ENCODE data around the gene GFOD1.

GFOD1 gene

GRCh38 chr6:13485923-13486562 lies 1.4 kb downstream of the GFOD1 start:
- DNase-seq (ENCODE audit: low spot score) = peak; percentile 24

DNA sequence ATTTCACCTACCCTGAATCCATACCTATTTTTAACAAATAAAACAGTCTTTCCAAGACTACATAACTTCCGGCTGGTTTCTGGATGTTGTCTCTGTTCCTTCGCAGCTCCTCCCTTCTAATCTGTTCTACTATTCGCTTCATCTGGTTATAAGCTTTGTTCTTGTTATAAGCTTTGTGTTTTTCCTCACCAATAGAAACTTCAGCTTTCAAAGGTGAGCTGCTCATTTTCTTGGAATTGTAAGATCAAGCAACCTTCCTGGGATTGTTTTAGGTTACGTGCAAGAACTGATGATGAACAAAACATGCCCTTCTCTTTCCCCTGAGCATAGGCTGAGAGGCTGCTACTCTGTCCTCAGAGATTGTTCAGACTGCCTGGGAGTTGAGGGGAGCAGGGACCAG lies 2.1 kb downstream of the GFOD1 start:
- peak; percentile 10 for DNase-seq (ENCODE audit: low spot score)

GRCh38 chr6:13484827-13485226 lies 2.6 kb downstream of the GFOD1 start:
- no peak for DNase-seq (ENCODE audit: low spot score)

GRCh38 chr6:13484138-13484708 lies 3.2 kb downstream of the GFOD1 start:
- no peak for DNase-seq (ENCODE audit: low spot score)

DNA sequence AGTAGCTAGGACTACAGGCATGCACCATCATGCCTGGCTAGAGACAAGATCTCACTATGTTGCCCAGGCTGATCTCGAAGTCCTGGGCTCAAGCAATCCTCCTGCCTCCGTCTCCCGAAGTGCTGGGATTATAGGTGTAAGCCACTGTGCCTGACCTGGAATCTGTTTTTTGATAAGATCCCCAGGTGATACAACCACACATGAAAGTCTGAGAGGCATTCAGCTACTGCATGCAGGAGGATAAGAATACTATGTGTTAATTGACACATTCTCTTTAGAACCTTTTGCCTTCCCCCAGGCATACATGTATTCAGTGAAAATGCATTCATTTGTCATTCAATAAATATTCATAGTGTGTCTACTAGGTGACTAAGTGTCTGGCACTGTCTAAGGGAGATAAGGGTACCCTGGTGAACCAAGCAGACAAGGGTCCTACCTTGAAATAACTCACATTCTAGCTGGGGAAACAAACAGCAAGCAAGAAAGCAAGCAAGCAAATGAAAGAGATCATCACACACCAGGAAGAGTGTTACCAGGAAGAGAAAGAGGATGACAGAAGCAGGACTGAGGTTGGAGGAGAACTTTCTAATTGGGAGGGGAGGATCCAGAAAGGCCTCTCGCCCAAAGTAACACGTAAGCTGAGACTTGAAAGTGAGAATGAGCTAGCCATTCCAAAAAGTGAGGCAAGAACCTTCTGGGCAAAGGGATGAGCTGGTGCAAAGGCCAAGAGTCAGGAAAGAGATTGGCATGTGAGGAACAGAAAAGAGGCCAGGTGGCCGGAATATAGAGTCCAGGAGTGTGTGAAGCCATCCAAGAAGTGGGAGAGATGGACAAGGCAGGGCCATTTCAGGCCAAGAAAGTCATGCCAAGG lies 6.5 kb downstream of the GFOD1 start:
- no peak for DNase-seq (ENCODE audit: low spot score)

DNA sequence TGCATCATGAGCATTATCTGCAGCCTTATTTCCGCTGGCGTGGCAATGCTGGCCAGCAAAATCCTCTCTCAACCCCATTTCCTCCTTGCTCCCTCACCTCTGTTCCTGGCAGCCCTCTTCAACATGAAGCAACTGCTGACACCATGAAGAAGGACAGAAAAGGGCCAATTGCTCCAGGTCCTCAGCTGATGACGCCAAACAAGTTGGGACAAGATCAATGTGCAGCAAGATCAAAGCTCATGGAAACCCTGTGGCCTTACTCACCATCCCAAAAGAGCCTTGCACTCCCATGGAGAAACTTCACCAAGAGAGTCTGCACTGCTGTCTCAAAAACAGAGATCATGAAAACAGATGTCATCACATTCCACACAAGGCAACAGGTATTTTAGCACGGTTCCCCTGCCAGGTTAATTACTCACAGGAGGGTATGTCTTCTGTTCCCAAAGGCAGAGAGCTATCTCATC lies 7.4 kb downstream of the GFOD1 start:
- no peak for DNase-seq (ENCODE audit: low spot score)

GRCh38 chr6:13479206-13479800 lies 8.1 kb downstream of the GFOD1 start:
- DNase-seq (ENCODE audit: low spot score) = no peak

DNA sequence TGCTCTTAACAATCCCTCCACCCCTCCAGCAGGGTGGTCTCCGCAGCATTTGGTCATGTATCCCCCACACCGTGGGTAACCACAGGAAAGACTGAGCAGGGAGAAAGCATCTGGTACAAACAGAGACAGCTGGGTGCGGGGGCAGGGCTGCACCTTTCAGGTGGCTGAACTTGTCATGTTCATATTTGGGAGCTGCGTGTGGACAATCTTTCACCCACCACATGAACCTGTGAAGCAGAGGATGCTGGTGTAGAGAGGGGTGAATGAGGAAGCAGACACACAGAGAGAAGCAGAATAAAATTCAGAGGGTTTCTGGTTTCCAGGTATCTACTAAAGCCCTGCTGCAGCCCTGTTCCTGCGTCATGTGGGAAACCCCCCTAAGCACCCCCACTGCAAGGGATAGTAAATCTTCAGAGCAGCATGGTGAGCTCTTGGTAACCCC lies 8.9 kb downstream of the GFOD1 start:
- no peak for DNase-seq (ENCODE audit: low spot score)

DNA sequence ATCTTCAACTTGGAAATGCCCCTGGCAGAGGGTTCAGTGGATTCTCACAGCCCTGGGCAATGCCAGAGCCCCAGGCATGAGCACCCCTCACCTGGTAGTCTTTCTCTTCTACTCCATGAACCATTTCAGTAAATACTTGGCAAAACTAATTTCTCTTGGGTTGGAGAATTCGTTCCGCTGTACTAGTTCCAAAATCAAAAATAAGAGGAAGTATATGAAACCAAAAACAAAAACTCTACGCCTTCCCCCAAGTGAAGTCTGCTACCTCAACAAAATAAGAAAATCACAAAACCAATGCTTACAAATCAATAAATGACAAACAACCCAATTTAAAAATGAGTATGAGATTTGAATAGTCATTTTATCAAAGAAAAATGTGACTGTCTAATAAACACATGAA lies 12.6 kb downstream of the GFOD1 start:
- no peak for DNase-seq (ENCODE audit: low spot score)

- no peak for DNase-seq (ENCODE audit: low spot score)
These were observed 13.0 kb downstream of the GFOD1 start for GRCh38 chr6:13474360-13474759.

DNA sequence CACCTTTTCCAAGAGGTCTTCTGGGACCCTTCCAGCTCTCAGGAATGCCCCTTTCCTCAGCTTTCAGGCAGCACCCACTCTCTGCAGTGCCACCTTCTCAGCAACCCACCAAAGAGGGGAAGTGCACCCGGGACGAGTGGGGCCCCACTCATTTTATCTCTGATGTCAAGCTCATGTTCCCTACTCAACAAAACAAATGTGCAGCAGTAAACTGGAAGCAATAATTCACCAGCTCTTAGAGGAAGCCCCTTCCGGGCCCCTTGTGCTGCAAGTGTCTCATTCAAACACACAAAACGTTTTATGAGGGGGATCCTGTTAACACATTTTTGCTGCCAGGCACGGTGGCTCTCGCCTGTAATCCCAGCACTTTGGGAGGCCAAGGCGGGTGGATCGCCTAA lies 13.6 kb downstream of the GFOD1 start:
- DNase-seq (ENCODE audit: low spot score) = no peak

- no peak for DNase-seq (ENCODE audit: low spot score)
These were observed 14.2 kb downstream of the GFOD1 start for GRCh38 chr6:13472976-13473767.

GRCh38 chr6:13472099-13472498 lies 15.3 kb downstream of the GFOD1 start:
- DNase-seq (ENCODE audit: low spot score) = no peak

GRCh38 chr6:13471184-13471583 lies 16.2 kb downstream of the GFOD1 start:
- DNase-seq (ENCODE audit: low spot score) = no peak

DNA sequence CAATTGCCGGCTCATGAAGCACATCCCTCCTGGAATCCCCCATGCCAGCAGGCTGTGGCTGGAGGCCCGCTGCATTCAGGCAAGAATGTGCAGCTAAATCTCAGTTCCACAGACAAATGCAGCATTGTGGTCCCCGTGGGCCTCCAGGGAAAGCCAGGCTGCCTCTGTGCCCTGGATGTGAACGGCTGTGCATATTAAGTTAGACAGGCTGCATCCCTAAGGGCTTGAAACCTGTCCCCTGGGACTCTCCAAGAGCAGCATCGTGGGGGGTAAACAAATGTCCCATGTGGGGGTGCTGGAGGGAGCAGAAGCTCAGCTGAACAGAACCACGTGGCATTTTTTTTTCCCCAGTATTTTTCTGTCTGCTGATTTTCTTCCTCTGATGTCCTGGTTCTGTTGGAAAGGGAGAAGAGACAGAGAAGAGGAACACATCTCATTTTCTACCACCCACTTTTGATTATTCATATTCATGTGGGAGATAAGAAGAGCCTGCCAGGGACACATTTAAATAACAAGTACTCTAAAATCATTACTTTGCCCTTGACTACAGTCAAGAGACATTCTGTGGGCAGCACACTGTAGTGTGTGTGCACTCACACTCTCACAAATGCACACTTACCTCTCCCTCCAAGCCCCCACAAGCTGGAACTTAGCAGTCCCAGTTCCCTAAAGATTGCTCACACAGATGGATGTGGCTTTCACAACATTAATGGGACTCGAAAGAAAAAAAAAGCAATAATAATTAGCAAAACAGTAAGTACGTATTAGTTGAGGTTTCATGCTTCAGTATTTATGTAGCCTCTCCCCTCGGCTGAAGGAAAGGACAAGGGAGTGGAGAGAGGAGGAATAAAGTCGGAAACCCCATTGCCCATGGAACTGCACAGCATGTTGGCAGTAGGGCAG lies 16.9 kb downstream of the GFOD1 start:
- no peak for DNase-seq (ENCODE audit: low spot score)

DNA sequence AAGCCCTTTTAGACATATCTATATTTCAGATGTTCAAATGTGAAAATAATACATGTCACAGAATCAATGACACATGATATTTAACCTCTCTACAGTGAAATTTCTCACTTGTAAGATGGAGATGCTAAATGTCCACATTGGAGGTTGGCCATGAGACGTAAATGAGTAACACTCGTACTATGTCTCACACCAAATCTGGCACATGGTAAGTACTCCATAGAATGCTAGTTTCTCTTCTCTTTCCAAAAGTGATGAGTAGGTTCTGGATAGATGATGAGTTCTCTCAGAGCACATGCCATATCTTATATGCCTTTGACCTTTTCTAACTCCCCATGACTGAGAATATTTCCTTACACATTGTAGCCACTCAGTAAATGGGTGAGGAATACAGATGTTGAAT lies 17.7 kb downstream of the GFOD1 start:
- no peak for DNase-seq (ENCODE audit: low spot score)

DNA sequence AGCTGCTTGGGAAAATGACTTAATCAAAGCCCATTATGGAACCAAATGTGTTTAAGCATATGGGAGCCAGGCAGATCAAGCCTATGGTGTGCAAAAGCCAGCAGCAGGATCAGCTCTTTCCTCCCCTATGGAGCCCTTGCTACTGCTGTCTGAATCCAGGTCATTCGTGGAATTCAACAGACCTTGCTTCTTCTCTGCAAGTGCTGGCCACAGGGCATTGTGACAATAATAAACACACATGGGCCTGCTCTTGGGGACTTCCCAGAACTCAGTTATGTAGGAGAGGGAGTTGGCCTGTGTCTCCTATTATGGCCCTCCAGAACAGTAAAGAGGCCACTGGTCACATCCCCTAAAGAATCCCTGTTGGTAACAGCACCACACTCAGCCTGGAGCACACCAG lies 18.6 kb downstream of the GFOD1 start:
- no peak for DNase-seq (ENCODE audit: low spot score)

GRCh38 chr6:13467216-13467600 lies 20.2 kb downstream of the GFOD1 start:
- DNase-seq (ENCODE audit: low spot score) = no peak

DNA sequence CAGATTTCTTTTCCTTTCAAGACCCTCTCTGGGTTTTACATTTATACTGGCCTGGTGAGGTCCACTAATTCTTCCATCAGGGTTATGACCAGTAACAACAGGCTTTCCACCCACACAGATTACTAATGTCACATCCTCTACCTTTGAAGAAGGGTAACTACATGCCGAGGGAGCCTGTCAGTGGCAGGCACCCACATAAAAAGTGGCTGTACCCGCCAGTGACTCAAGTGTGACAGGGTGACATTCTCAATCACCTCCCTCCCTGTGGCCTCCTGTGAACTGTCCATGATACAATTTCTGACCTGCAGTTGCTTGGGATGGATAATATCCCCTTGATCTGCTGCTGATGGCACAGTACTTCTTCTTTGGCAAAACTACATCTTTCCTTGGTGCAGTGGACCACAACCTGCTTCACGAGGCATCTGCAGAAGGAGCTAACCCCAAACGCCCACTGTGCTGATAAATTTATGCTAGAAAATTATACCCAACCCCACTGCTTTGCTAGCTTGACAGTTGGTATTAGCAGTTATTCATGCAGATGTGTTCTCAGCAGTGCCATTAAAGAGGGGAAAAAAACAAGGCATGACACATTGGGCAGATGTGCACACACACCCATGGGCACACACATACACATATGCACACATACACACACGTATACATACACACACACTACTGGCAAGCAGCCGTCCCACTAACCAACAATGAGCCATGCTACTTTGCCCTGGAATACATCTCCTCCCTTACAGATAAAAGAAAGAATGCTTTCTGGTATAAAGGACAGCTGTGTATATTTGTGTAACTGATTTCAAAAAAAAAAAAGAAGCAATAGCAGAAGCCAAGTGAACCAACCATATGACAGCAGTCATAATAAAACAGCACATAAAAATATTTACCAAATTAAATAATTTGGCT lies 20.8 kb downstream of the GFOD1 start:
- DNase-seq (ENCODE audit: low spot score) = peak; percentile 20

DNA sequence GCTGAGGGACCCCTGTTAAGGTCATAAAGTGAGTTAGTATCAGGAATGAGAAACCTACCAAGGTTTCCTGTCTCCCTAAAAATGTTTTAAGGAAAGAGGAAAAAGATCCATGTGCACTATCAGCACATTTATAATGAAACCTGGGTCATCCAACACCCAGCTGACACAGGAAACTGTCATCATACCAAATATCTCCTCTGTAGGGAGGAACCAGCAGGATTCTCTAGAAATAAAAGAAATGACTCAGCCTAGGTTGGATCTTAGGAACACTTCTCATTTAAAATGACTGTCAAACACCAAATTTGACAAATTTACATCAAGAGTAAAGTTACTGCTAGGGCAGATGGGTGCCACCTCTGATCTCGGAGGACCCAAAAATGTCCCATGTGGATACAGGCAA lies 21.7 kb downstream of the GFOD1 start:
- DNase-seq (ENCODE audit: low spot score) = no peak

Data from CD4-positive, alpha-beta T cell treated with Interleukin-15 for 4 hours (primary cell).